GM19193 (cell line): ENCODE results near the gene CCN5.

Experiments used
- POLR2A ChIP-seq: IDR thresholded peaks from 4 replicates; pipeline ENCODE4 v1.6.1; 2011; ENCODE audit not compliant: insufficient read depth, insufficient read length; ENCODE audit errors: extremely low read depth

The CCN5 gene

DNA sequence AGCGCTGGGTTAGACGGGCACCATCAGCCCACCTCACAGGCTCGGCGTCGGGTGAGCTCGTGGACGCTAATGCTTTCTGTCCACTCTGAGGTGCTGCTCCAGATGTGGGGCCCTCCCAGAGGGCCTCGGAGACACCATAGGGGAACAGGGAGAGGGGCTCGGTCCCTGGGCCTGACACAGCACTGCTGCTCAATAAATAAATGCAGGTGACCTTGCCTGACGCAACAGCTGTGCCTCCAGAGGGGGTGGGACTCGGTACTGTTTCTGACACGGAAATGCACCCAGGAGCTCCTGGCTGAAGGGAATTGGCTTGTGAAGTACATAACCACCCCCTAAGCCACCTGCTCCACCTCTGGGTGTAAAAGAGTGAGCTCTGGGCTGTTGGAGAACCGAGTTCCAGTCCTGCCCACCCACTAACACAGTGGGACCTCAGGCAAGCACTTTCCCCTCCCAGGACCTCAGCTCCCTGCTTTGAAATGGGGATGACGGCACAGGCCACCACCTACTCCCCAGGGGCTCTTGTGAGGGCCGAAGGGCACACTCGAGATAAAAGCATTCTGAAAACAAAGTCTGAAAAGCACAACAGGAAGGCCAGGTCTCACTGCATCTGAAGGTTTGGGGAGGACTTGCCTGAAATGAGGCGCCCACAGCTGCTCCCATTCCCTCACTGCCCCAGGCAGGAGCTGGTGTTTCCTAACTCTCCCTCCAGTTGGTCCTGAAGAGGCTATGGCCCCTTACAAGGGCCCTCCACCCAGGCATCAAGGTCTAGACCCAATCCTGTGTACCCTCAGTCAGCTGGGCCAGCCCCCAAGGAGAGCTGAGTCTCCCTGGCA is 37.1 kb downstream of the CCN5 start:
- no peak for TF ChIP-seq POLR2A

- no peak for TF ChIP-seq POLR2A
Measured at GRCh38 chr20:44754554-44754953, 39.4 kb downstream of the CCN5 start.

DNA sequence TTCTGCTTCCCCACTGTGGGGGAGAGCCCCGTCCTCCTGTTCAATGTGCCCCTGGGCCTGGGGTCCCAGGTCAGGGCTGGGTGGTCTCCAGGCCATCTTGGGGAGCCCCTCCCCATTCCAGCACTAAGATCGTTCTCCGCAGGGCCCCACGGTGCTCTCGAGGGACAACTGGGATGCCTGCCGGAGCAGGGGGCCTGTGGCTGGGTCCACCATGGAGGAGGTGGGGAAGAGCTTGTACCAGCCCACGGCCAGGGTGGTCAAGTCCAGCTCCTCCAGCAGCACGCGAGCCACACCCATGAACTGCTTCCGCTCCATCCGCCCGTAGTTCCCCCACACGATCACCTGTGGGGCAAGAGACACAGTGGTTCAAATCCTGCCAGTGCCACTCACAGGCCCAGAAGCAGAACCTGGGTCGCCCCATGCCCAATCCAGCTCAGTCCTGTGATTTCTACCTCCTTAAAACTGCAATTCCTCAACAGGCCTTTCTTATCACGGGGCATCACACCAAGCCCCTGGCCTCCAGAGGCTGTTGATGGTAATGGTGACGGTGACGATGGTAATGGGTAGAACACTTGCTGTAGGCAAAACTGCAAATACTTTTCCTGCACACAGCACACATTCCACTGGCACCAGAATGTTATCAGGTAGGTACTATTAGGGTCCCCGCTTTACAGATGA is 41.0 kb downstream of the CCN5 start:
- no peak for TF ChIP-seq POLR2A

GRCh38 chr20:44756956-44757355 is 41.8 kb downstream of the CCN5 start:
- TF ChIP-seq POLR2A, result no peak

DNA sequence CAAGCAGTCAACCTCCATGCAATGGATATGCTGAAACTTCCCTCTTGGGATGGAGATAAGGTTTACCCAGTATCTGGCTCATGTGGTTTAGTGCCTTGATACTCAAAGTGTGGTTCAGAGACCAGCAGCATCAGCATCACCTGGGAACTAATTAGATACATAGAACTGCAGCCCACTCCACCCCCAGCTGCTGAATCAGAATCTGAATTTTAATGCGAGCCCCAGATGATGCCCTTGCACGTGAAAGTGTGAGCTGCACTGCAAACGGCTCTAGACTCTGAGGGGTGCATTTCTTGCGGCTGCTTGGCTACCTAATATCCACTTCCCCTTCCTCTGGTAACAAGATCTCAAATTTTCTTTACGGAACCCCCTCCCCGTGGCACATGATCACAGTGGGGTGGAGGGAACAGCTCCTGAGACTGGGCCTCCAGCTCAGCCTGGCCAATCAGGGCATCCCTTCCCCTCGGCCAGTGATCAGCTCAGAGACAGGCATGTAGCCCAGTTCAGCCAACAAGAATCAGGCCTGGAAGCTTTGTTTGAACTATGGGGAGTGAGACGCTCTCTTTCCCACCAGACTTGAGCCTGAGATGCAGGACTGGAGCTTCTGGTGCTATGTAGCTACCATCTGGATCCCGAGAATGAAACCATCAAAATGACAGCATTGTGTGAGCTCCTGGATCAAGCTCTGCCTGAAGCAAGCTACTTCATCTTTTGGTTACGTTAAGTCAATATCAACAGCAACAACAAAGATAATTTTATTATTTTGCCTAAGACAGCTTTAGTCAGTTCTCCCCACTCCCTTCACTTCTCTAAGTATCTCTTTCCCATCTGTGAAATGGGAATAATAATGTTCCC is 43.3 kb downstream of the CCN5 start:
- TF ChIP-seq POLR2A, result no peak

DNA sequence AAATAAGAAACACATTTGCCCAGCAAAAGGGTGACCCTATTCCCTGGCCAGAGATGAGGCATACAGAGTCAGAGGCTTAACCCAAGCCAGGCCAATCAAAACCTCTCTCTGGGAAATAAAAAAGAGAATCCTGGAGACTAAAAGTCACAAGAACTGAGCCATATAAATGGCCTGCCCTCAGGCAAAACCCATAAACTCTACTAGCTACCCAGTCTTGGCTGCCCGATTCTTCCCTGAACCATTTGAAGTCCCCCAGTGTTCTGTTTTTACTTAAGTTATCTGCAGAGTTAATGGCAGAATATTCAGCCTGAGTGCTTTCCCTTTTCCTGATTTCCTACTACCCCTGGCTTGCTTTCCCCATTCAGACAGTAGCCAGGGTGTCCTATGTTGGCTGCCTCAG is 44.4 kb downstream of the CCN5 start:
- TF ChIP-seq POLR2A, result no peak

DNA sequence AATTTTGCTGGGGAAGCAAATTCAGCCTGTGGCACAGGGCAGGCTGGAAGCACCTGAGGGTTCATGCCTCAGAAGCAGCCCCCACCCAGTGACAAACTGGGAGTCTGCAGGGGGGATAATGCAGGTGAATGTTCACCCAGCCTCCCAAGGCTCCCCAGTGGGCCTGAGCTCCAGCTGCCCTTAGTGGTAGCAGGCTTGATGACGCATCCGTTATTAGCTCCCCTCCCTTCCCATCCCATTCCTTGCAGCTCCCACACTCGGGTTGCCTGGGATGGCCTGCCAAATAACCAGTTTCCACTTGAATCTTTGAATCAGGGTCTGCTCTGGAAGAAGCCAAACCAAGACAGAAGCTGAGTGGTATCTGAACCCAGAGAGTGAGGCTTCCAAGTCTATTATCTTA is 46.3 kb downstream of the CCN5 start:
- TF ChIP-seq POLR2A, result no peak

DNA sequence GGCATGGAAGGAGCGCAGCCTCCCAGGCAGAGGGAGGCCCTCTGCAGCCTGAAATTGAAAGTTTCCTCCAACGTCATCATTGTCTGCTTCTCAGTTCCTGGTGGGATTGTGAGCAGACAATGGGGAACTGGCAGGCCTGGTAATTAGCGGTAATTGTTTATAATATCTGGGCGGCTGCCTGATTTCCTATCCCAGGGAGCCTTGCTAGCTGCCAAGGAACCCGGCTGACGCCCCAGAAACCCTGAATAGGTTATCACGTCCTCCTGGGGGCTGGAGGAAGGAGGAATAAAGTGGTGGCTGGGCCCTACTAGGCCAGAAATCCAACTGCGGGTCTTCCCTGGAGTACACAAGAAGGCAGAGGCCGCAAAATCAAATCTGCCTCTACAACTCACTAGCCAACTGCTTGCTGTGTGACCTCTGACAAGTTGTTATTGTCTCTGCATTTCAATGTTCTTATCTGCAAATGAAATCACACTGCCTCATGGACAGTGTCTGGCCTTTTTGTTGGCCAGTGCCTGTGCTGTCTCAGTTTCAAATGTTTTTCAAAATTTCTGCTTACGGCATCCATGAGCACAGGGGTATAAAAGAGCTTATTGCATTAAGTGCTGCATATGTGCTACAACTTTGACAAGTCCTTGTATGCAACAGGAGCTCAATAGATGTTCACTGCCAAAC is 47.4 kb downstream of the CCN5 start:
- no peak for TF ChIP-seq POLR2A

GRCh38 chr20:44765091-44765490 is 49.9 kb downstream of the CCN5 start:
- no peak for TF ChIP-seq POLR2A

- no peak for TF ChIP-seq POLR2A
Measured at GRCh38 chr20:44765701-44766347, 50.7 kb downstream of the CCN5 start.

DNA sequence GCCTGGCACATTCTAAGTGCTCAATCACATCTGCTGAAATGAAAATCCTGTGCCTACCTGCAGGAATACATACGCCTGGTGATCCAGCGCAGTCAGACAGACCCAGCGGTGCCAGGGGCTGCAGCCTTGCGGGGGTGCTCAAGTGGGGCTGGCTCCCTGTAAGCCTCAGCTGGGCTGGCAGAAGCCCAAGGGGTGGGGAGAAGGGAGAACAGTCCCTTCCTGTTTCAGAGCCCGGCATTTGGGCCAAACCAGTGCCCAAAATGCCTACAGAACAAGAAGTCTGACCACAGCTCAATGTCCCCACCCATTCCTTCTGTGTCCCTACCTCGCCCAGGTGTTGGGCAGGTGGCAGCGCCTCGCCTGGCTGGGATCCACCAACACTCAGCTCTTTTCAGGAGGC is 53.1 kb downstream of the CCN5 start:
- TF ChIP-seq POLR2A, result no peak

DNA sequence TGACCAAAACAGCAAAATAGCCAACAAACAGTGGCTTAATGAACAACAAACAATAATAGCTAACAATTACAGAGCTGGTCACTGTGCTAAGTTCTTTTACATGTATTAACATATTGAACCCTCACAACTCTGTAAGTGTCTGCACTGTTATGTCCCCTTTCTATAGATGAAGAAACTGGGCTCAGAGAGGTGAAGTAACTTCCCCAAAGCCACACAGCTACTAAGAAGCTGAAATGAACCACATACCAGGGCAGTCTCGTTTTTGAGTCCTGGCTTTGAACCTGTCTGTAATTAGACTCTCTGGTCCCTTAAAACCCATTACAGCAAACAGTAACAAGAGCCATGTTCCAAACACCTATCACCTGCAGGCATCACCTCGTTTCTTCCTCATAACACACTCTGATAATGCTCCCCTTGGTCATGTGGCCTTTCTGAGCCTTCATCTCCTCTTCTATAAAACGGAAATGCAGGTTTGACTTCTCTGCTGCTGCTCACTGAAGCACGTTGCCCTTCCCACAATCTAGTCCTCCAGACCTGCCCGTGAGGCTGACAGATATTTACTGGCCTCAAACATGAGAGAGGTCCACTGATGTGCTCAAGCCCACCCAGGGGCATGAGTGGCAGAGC is 53.8 kb downstream of the CCN5 start:
- TF ChIP-seq POLR2A, result no peak

DNA sequence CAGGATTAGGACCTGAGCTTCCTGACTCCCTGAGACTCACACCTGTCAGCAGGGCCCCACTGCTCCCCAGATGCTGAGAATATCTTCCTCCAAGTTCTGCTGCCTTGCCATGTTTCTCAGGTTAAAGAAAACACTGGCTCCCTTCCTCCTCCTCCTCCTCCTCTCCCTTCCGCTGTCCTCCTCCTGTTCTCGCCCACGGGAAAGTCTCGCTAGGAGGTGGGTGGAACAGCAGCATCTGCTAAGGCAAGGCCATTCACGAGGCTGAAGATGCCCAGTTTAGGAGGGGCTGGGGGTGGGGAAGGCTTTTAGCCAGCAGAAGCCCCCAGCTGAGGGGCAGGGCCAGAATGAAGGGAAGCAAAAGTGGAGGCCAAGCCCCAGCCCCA is 54.3 kb downstream of the CCN5 start:
- TF ChIP-seq POLR2A, result no peak
